GM10847 (cell line): Measurements from ENCODE around the gene MICALL1.

Experiments
- POLR2A ChIP-seq: IDR thresholded peaks from 2 replicates; pipeline ENCODE4 v1.6.1; 2011; ENCODE audit not compliant: insufficient read length; ENCODE audit errors: extremely low read depth

The MICALL1 gene

DNA sequence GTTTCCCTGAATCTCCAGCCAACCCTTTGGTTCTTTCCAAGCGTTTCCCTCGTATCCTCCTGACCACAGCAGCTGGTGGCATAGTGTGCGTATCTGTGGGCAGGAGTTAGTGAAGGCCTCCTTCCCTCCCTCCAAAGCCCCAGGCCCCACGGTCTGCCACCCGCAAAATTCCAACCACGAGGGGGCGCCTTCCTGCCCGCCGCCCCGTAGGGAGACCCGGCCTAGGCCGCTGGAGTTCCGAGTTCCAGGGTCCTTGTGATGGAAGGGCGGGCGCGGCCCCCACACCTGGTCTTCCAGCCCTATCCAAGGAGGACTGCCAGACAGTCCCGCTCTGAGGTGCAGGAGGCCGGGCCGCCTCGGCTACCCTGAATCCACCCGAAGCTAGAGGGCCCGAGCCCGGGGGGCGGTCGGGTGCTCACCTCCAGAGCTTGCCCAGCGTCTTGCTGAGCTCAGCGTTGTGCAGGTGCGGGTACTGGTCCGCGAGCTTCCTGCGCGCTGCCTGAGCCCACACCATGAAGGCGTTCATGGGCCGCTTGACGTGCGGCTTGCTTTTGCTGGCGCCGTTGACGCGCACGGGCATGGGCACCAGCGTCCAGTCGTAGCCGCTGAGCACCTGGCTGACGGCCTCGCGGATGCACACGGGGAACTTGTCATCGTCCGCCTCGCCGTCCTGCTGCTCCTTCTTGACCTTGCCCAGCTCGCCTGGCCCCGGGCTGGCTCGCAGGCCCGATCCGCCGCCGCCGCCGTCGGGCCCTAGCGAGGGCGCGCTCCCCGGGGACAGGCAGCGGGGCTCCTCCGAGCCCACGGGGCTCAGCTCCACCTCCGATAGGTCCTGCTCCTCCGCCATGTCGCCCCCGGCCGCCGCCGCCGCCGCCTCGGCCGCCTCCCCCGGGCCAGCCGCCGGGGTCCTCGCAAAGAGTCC lies 77.1 kb downstream of the MICALL1 start:
- TF ChIP-seq POLR2A: no peak

GRCh38 chr22:37983860-37984791 lies 78.0 kb downstream of the MICALL1 start, which contains the start of gene SOX10:
SOX10 (minus strand) TSS chr22:37984555; CDS start chr22:37983784, 771 bp downstream.
- TF ChIP-seq POLR2A: no peak

DNA sequence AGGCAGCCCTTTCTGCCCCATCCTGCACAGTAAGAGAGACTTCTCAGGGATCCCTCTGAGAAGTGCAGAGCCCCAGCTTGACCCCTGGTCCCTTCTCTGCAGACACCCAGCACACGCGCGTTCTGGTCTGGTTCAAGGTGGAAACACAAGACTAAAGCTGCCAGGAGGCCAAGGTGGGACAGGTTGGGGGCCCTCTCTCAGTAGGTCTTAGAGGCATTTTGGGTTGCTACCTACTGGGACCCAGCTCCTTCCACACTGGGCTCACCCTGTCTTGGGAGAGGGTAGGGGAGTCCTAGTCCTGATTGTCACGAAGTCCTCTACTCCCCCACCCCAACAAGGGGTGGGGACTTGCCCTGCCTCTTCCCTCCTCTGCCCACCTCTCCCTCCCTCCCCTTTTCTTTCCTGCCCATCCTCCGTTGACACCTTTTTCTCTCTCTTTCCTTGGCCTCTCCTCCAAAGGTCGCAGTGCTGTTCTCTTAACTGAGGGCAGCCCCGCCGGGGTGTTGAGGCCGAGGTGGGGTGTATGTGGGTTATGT lies 79.0 kb downstream of the MICALL1 start:
- TF ChIP-seq POLR2A: no peak

GRCh38 chr22:37985751-37986281 lies 79.7 kb downstream of the MICALL1 start:
- no peak for TF ChIP-seq POLR2A

DNA sequence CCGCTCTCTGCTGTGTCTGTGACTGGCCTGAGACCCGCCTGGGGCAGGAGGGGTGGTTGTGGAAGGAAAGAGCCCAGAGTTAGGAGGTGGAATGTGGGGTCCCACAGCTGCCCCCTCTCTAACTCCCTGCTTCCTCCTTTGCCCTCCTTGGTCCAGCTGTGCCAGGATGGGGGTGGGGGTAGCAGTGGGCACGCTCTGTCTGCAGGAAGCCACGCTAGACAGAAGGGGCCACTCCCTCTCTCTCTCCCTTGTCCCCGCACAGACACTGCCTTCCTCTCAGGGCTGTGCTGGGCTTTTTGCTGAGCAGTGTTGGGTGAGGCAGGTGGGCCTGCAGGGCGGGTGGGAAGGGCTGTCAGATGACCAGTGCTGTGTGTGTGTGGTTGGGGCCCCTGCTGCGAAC lies 80.3 kb downstream of the MICALL1 start:
- TF ChIP-seq POLR2A: no peak

DNA sequence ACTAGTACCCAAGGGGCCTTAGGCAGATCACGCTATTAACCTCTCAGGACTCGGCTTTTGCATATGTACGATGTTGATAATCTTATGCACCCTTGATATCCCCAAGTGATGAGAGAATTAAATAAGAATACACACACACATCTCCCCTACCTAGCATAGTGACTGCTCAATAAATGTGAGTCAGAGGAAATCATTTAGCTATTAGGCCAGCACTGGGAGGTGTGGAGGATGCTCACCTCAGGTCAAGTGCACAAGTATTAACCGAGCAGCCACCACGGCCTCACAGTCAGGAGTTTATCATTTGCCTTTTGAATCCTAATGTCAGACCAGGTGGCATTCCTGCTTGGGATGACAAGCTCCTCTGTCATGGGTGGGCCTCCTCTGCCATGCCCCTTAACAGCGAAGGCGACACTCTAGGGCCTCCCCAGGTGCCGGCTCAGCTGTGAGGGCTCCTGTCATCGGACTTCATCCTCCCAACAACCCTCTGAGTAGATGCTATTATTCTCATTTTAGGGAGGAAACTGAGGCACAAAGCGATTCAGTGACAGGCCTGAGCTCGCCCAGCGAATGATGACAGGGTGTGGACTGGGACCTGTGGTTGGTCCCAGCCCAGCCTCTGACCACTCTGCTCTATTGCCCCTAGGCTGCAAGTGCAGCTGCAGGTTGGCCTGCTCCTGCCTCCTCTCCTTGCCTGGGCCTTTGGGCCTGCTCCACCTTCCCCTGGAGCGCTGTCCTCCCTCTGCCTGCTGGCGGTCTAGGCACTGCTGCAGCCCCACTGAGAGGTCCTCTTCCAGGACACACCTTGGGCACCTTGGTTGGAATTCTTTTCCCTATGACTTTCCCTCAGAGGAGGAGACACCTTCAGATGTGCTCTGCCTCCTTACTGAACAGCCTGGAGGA lies 83.3 kb downstream of the MICALL1 start:
- TF ChIP-seq POLR2A: no peak

- TF ChIP-seq POLR2A: no peak
Measured at GRCh38 chr22:37990301-37990700, 84.2 kb downstream of the MICALL1 start.

DNA sequence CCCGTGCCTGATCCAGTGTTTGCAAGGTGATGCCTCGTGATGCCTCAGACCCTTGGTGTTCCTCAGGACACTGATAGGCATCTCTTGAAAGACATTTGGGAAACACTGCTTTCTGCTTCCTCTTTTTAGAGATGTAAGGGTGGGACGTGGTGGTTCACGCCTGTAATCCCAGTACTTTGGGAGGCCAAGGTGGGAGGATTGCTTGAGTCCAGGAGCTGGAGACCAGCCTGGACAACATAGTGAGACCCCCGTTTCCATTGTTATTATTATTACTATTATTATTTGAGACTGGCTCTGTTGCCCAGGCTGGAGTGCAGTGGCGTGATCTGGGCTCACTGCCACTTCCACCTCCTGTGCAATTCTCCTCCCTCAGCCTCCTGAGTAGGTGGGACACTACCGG lies 84.8 kb downstream of the MICALL1 start:
- TF ChIP-seq POLR2A: no peak

DNA sequence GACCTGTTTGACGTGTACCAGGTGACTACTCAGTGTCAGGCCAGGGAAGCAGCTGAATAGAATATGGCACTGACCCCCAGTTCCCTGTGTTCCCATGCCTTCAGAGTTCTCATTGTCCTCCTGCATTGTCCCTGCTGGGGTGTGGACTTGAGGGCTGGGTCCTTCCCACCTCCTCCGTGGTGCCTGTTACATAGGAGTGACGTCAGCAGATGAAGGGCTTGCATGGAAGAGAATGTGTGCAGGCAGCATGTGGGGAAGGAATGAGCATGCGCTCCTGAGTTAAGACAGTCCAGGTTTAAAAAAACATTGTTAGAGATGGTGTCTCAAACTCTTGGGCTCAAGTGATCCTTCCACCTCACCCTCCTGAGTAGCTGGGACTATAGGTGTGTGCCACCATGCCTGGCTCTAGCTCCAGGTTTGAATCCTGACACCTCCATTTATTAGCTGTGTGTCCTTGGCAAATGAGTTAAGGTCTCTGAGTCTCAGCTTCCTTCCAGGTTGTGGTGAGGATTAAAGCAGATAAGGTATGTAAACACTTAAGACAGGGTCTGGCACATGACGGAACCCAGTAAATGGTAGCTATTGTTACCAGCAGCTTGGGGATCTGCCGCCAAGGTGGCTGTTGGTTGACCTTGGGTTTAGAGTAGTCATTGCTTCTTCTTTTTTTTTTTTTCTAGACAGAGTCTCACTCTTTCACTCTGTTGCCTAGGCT lies 85.8 kb downstream of the MICALL1 start:
- no peak for TF ChIP-seq POLR2A
